ENCODE data around the gene SMAD4.

Gene SMAD4

DNA sequence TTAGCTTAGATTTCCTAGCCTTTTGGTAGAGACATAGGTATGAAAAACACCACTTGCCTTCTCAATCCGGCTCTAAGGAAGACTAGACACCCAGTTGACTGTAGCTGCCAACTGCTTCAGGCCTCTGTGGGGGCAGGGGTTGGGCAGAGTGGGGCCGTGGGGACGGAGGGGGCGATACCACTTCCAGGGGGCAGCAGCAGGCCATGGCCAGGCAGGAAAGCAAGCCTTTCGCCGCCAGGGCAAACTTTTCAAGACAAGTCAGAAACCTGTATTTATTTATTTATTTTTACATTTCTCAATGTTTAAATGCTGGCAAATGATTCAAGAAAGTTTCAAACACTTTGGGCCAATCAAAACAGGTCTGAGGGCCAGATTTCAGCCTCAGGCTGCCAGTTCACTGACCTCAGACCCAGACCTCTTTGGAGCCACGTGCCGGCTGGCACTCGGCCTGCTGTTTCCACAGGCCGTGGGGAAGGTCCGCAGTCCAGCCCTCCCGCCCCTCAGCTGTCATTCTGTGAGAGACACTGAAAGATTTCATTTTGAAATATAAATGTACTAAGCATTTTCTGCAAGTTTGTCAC, 103.7 kb downstream of the SMAD4 start:
- no peaks in the 10 kb centered on the region for H3K9me3 ChIP-seq
- no peak for DNase-seq
- H3K27ac ChIP-seq: no peak overlapping the region
- H3K27me3 ChIP-seq: peaks cover 0 to 11% of the 10 kb centered on the region in 2 donors
- H3K4me3 ChIP-seq: no peak overlapping the region
- TF ChIP-seq, protein P1, sequence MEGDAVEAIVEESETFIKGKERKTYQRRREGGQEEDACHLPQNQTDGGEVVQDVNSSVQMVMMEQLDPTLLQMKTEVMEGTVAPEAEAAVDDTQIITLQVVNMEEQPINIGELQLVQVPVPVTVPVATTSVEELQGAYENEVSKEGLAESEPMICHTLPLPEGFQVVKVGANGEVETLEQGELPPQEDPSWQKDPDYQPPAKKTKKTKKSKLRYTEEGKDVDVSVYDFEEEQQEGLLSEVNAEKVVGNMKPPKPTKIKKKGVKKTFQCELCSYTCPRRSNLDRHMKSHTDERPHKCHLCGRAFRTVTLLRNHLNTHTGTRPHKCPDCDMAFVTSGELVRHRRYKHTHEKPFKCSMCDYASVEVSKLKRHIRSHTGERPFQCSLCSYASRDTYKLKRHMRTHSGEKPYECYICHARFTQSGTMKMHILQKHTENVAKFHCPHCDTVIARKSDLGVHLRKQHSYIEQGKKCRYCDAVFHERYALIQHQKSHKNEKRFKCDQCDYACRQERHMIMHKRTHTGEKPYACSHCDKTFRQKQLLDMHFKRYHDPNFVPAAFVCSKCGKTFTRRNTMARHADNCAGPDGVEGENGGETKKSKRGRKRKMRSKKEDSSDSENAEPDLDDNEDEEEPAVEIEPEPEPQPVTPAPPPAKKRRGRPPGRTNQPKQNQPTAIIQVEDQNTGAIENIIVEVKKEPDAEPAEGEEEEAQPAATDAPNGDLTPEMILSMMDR (IDR thresholded peaks at IDR 0.05): no peak
- no peaks in the 10 kb centered on the region for H3K36me3 ChIP-seq
- intact Hi-C loops (cut with DNase I; ENCODE audit: low total_unique reads): no loop called here
- peaks cover 0 to 9% (median 8%) of the 10 kb centered on the region in 4 donors for H3K4me1 ChIP-seq

Data from tibial artery (tissue), 4 donors.